GM10266 (cell line): ENCODE measurements around the gene ATG2B.

Experiments
- DNase-seq: peaks from one replicate; pipeline ENCODE4 v3.0.0; 2012; ENCODE audit errors: extremely low spot score
- TF ChIP-seq, protein P1 (sequence below): IDR thresholded peaks from 2 replicates; pipeline ENCODE4 v1.5.1; 2012; ENCODE audit warnings: mild to moderate bottlenecking, low read depth; ENCODE audit not compliant: control insufficient read depth, insufficient read depth; ENCODE audit errors: missing control alignments

Gene ATG2B

DNA sequence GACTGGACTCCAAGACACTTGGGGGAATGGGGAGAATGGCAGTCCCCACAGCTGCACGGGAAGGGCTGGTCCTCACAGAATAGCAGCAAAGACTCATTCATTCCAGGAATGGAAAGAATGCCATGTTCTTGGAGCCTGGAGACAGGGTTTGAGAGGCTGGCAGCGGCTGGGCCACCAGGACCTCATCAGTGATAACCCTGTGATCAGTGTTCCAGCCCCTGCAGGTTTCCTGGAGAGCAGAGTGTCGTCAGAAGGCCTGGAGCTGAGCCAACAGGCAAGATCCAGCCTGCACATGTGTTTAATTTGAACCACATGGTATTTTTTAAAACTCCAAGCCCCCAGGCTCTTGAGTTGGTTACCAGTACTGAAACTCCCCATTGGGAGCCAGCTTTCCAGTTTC lies 95.8 kb downstream of the ATG2B start:
- DNase-seq, result no peak

DNA sequence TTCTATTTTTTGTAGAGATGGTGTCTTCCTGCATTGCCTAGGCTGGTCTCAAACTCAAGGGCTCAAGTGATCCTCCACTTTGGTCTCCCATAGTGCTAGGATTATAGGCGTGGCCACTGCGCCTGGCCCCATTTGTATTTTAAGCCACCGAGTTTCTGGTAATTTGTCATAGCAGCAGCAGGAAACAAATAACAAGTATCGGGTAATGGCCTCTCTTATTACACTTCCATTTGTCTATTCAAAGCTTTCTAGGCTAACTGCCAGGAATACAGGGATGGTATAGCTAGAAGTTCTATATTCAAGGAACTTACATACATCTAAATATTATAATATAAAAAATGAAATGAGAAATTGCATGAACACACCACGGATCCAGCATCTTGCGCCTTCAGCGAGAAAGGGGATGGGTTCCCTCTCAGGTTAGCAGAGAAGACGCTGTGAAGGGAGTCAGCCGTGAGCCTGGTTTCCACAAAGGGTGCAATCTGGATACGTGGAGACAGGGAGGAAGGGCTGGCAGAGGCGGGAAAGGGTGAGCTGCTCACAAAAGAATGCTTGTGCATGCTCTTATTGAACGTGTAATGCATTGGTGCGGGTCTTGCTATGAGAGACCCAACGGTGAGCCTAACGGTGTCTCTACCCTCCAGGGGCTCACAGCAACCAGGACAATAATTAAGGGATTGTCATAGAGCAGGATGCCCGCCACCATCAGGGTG lies 97.6 kb downstream of the ATG2B start:
- no peak for DNase-seq
- TF ChIP-seq, protein P1, sequence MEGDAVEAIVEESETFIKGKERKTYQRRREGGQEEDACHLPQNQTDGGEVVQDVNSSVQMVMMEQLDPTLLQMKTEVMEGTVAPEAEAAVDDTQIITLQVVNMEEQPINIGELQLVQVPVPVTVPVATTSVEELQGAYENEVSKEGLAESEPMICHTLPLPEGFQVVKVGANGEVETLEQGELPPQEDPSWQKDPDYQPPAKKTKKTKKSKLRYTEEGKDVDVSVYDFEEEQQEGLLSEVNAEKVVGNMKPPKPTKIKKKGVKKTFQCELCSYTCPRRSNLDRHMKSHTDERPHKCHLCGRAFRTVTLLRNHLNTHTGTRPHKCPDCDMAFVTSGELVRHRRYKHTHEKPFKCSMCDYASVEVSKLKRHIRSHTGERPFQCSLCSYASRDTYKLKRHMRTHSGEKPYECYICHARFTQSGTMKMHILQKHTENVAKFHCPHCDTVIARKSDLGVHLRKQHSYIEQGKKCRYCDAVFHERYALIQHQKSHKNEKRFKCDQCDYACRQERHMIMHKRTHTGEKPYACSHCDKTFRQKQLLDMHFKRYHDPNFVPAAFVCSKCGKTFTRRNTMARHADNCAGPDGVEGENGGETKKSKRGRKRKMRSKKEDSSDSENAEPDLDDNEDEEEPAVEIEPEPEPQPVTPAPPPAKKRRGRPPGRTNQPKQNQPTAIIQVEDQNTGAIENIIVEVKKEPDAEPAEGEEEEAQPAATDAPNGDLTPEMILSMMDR, result no peak

More for the DNA sequence above, 95.8 kb downstream of the ATG2B start:
- TF ChIP-seq, protein P1, result no peak

DNA sequence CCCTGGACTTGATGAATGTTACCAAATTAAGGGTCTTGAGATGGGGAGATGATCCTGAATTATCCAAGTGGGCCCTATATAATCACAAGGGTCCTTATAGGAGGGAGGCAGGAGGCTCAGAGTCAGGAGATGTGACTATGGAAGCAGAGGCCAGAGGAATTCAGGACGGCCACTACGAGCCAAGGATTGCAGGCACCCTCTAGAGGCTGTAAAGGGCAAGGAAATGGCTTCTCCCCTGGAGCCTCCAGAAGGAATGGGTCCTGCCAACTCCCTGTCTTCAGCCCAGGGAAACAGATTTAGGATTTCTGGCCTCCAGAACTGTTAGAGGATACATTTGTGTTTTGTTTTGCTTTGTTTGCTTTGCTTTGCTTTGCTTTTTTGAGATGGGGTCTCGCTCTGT lies 98.3 kb downstream of the ATG2B start:
- DNase-seq, result no peak
- TF ChIP-seq, protein P1, result peak; percentile 14

DNA sequence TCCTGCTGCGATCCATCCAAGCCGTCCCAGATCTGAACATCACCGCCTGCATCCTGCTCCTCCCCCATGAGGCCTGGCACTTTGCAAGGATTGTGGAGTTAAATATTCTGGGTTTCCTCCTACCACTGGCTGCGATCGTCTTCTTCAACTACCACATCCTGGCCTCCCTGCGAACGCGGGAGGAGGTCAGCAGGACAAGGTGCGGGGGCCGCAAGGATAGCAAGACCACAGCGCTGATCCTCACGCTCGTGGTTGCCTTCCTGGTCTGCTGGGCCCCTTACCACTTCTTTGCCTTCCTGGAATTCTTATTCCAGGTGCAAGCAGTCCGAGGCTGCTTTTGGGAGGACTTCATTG lies 99.0 kb downstream of the ATG2B start:
- DNase-seq, result no peak
- TF ChIP-seq, protein P1, result no peak

DNA sequence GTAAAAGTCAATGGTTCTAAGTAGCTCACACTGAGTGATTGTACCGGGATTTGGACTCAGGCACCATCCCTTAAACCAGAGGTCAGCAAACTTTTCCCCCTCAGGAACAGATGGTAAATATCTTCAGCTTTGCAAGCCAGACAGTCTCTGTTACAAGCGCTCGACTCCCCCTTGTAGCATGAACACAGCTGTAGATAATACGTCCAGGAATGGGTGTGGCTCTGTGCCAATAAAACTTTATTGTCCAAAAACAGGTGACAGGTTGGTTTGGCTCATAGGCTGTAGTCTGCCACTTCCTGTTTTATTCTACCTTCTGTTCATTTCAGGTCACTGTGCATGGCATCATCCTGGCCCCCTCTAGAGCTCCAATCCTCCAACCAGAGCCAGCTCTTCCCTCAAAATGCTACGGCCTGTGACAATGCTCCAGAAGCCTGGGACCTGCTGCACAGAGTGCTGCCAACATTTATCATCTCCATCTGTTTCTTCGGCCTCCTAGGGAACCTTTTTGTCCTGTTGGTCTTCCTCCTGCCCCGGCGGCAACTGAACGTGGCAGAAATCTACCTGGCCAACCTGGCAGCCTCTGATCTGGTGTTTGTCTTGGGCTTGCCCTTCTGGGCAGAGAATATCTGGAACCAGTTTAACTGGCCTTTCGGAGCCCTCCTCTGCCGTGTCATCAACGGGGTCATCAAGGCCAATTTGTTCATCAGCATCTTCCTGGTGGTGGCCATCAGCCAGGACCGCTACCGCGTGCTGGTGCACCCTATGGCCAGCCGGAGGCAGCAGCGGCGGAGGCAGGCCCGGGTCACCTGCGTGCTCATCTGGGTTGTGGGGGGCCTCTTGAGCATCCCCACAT lies 99.6 kb downstream of the ATG2B start:
- no peak for DNase-seq
- TF ChIP-seq, protein P1, result no peak

DNA sequence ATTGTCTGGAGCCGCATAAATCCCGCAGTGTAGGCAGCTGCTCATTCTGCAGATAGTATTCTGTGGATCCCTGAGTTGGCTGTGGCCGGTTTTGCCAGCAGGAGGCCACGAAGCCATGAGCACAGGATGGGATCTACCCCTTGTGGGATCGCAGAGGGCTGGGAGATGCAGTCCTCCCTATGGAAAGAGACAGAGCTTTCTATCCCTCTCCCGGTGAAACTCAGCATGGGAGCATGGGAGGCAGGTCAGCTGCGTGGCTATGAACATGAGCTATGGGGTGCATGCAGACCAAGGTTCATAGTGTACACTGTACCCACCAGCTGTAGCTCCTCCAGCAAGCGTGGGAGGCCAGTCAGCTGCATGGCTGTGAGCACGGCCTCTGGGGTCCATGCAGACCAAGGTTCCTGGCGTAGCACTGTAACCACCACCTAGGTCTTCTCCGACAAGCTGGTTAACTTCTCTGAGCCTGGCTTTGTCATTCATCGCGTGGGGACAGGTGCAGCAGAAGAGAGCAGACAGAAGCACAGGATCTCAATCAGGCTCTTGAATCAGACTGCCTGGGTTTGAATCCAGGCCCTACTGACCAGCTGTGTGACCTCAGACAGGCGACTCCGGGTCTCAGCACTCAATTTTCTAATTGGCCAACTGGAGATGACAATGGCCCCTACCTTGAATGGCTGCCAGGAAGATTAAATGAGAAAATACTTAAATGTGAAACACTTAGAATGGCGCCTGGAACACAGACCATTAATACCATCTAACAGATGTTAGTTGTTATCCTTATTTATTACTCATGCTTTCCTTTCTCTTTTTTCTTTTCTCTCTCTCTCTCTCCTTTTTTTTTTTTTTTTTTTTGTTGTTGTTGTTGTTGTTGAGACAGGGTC lies 101.1 kb downstream of the ATG2B start:
- no peak for DNase-seq
- TF ChIP-seq, protein P1, result no peak

DNA sequence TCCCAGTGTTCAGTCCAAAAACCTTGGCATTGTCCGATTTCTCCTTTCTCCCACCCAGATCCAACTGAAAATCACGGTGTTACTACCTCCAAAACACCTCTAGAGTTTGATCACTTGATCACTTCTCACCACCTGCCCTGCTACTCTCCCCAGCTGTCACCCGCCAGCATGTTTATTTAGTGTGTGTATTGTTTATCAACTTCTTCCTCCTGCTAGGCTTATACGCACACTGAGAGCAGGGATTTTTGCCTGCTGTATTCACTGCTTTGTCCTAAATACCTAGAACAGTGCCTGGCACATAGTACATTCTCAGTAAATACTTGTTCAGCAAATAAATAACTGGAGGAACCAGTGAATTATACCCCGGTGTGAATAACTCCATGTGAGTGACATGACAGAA lies 102.1 kb downstream of the ATG2B start:
- TF ChIP-seq, protein P1, result no peak
- no peak for DNase-seq
